ENCODE results near the gene RGL3.

DNA sequence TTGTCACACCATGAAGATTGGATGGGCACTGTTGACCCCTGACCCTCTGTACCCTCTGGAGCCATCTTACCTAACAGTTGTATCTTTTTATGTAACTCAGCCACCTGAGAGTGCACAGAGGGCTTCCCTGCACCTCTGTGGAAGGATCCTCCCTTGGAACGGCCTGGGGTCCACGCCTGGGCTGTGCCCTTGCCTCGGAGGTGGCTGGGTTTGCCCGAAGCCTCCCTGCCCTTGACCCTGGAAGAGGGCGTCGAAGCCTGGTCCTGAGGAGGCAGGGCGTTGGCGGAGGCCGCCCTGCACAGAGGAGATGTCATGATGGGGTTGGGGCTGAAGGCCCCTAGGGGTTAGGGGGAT is 15.6 kb upstream of the RGL3 start:
- TF ChIP-seq SUZ12 (IDR thresholded peaks at IDR 0.05; ENCODE audit: extremely low read depth, insufficient read depth, insufficient read length) = no peak
- TF ChIP-seq YY1 (IDR thresholded peaks at IDR 0.05; ENCODE audit: insufficient read depth, insufficient read length) = no peak

All from NT2/D1 (cell line).